Stimulated activated CD4-positive, alpha-beta T cell treated with anti-CD3 and anti-CD28 coated beads, TNF-alpha, amount 100 ng/mL, for 1 hour (primary cell): ENCODE measurements around the gene DCANP1.

Experiments used
- DNase-seq, 3 donors: peaks; one replicate each; pipeline ENCODE4 v3.0.0-alpha.2; 2020; ENCODE audit warnings: low read depth in 3 of 3, low spot score in 1 of 3

DCANP1 gene

DNA sequence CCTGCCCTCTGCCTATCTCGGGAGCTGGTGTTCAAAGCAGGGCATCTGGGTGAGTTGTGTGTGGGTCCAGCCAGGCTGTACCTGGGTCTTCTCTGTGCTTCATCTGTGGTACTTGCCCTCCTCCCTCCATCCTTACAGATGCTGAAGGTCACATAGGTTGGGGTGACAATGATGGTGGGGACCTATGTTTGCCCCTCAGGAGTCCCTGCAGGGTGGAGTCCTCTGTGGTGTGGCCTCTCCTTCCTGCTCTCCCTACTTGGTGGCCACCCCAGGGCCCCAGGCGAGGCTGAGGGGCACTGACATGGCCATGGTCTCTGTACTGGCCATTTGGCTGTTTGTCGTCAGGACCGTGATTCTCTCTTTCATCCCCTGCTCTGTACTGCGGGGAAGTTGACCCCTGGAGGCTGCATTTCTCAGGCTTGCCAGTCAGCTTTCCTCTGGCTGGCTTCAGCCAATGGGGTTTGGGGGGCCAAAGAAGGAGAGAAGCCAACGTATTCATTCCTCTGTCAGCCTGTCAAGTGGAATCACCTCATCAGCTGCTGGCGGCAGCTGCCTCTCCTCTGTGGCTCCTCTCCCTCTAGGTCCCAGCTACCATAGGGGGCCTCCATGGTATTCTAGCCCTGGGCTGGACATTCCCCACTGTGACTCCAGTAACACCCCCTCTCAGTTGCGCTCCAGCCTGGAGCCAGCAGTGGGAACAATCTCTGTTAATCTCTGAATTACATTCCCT is 4.6 kb downstream of the DCANP1 start:
- DNase-seq: no peak

DNA sequence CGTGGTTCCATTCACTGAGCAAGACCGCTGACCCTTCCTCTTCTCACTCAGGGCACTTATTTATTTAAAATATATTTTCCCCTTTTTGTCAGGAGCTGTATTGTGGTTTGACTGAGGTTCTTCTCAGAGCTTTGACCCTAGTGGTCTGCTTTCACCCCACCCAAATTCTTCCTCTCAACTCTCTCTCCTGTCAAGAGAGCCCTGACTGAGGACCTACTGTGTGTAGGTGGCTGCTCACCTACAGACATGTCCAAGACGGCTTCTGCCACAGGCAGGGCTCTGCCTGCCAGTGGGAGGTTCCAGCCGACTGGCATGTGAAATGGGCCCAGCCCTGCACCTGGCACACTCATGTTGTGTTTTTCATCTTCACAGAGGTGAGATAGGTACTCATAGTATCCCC is 5.2 kb downstream of the DCANP1 start:
- DNase-seq: no peak

DNA sequence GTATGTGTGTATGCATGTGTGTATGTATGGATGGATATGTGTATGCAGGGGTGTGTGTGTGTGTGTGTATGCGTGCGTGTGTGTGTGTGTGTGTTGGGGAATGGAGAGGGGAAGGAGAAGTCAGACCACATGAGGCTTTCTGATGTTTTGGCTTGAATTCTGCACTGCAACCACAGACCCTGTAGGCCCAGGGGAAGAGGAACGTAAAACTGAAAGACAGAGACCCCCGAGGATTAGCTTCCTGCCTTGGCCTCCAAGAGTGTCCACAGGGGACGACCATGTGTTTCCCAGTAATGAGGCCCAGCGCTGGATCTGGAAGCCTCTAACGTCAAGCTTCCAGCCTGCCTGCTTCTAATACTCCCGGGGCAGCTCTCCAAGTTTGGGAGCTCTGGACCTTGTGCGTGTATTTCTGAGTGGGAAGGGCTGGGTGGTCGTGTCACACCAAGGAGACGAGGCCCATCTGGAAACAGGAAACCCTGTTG is 5.8 kb downstream of the DCANP1 start:
- no peak for DNase-seq

- DNase-seq: no peak
These were observed 6.2 kb downstream of the DCANP1 start for GRCh38 chr5:135440916-135441315.

DNA sequence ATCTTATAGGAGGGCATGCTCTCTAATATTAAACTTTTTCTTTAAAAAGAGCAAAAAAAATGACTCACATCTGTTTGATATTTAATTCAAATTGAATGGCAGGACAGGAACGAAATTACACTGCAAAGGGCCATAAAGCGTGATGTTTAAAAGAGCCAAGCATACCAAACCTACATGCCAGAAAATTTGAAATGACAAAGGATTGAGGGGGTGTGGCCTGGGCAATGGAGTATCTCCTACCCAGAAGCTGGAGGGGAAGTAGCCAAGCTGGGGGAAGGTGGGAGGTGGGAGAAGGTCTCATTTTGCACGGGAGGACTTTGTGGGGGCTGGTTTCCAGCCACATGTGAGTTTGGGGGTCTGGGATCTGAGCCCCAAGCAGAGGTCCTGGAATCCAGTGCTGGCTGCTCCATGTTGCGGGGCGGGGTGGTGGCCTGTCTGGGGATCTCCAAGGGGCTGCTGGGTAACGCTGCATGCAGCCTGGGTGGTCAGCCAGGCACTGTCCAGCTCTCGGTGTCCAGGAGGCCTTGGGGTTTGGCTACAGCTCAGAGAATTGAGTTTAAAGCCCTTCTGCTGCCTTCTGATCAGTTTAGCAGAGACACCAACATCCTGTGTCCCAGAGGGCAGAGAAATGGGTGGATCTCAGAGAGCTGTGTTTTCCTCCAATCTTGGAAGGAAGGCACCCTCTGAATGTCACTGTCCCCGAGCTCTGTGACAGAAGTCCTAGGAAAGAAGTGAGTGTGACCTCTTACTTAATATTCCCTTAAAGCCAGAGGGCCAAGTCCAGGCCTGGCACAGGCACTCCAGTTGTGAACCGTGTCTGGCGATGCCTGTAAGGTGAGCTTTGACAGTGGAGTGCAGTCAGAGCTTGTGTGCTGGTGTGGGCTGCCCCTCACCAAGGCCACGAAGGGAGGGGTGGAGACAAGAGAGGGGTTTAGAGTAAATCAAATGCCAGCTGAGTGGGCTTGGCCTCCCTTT is 7.6 kb downstream of the DCANP1 start:
- DNase-seq: no peak

DNA sequence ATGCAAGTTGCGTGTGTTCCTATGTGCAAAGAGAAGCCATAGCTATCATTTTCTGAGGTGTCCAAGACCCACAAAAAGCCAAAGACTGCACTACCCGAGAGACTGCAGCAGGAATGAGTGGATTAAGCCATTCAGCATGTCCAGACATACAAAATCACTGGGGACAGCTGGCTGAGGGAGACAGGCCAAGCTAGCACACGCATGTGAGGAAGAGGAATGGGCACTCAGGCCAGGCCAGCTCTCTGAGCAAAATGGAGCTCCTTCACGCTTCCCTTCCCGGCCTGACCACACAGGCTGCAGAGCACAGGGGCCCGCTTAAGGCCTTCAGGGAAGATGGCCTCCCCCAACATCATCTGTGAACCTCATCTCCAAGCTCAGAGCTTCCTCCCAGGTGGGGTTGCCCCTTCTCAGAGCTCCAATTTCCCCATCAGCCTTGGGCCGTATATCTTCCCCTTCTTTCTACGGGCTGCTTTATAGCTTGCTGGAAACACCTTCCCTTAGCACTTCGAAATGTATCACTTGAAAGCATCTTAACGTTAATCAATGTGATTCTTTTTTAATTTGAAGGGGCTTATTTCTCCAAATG is 8.4 kb downstream of the DCANP1 start:
- no peak for DNase-seq

DNA sequence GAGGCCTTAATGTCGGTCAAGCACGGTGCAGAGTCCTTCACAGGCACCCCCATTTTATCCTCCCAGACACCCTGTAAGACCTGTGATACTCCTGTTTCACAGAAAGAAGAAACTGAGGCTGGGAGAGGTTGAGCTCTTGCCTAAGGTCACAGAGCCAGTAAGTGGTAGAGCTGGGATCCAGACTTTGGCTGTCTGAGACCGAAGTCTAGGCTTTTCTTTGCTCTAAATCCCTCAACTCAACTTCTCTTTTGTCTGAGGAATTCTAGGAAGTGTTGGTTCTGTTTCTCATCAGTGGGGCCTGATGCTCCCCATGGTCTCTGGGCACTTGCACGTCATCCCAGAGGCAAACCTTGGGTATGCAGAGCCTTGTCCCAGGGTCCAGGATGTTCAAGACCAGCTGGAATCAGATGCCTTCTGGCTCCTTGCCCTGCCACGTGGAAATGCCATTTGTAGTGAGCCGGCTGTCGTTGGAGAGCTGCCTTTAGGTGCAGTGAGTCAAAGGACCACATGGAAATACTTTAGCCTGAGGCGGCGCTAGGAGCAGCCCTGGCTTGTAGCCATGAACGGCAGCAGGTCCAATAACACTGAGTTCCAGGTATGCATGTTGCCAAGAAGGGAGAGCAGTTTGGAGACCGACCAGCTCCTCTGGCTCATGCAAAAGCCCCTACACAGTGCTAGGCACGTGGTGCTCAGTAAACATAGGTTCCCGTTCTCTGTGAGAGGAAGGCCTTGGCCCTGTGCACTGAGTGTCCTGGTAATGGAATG is 9.2 kb downstream of the DCANP1 start:
- DNase-seq: no peak

GRCh38 chr5:135437422-135437795 is 9.7 kb downstream of the DCANP1 start:
- DNase-seq: no peak

- no peak for DNase-seq
These were observed 10.2 kb downstream of the DCANP1 start for GRCh38 chr5:135436951-135437418.

- DNase-seq: no peak
These were observed 11.4 kb downstream of the DCANP1 start for GRCh38 chr5:135435467-135436330.

GRCh38 chr5:135434591-135435466 is 12.3 kb downstream of the DCANP1 start:
- no peak for DNase-seq

DNA sequence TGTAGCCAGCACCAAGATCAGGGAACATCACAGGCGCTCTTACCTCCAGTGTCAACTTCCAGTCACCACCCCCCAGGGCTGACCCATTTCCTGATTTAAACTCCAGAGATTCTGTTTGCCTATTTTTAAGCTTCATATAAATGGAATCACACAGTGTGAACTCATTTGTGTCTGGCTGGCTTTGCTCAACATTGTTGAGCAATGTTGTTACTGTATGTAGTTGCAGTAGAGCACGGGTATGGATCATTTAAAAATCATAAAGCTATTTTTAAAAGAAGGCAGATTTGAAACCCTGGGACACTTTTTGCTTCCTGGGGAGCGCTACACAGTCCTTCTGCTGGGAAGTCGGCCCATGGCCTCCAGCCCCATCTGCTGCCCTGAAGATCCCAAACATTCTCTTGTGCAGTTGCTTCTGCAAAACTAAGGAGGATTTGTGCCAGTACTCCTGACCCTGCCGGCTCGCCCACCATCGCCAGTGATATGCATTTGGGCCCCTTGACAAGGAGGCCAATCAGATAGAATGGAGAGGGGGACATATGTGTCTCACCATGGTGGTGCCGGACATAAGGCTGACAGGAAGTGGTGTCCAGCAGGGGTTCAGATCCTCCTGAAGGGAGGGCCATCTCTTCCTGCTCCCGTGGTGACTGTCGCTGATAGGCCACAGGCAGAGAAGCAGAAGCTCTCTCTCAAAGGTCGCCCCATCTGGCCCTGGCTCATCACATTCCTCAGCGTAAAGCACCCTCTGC is 13.3 kb downstream of the DCANP1 start:
- DNase-seq: no peak

DNA sequence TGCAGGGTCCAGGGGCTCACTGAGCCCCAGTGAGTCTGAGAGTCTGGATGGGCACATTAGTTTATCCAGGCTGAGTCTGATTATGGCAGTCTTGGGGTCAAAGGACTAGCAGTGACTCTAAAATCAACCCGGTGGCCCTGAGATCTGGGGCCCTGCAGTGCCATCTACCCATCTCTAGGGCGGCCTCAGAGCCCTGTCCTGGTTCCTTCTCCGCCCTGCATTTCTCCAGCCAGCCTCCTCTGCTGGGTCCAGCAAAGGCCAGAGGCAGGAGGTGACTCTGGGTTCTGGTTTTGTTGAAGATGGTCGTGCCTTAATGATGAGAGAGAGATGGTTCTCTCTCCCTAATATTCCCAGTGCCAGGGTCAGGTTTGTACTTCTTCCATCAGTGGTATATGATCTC is 15.0 kb downstream of the DCANP1 start:
- no peak for DNase-seq

GRCh38 chr5:135430135-135430437 is 17.1 kb downstream of the DCANP1 start:
- no peak for DNase-seq

GRCh38 chr5:135429301-135430134 is 17.6 kb downstream of the DCANP1 start:
- DNase-seq: no peak

- no peak for DNase-seq
These were observed 18.6 kb downstream of the DCANP1 start for GRCh38 chr5:135428586-135428985.
